Choroid plexus epithelial cell (primary cell): ENCODE results near the gene MMP25.
"Not testable (repeated sequence)": the region's sequence is repeated elsewhere in the genome, so short reads cannot be mapped to it uniquely, and the experiment has no call there.

Experiments
- DNase-seq: peaks from one replicate; pipeline ENCODE4 v3.0.0-alpha.2; 2010; ENCODE audit warnings: low read depth
- H3K4me3 ChIP-seq: 2 replicates; pipeline ENCODE4 v1.5.1; 2011; ENCODE audit warnings: low read depth, mild to moderate bottlenecking, control low read depth, low read length, moderate library complexity
- TF ChIP-seq, protein P1 (sequence below): conservative IDR thresholded peaks from 2 replicates; pipeline ENCODE4 v1.5.1; 2011; ENCODE audit warnings: low read depth, mild to moderate bottlenecking, control low read depth, inconsistent platforms, low read length, moderate library complexity

MMP25 gene

DNA sequence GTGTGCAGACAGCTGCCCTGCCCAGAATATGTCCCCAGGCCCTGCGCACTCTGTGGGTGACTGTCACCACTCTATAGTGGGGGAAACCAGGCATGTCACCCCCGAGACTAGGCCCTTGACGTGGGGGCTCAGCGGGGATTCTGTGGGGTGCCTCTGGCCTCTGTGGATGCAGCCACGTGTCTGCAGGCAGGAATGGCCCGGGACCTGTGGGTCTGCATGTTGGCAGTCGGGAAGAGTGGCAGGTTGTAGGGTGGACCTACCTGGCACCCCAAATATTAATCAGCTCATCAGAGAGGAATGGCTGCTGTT lies 20.0 kb downstream of the MMP25 start:
- no peak overlapping the region for H3K4me3 ChIP-seq
- TF ChIP-seq, protein P1, sequence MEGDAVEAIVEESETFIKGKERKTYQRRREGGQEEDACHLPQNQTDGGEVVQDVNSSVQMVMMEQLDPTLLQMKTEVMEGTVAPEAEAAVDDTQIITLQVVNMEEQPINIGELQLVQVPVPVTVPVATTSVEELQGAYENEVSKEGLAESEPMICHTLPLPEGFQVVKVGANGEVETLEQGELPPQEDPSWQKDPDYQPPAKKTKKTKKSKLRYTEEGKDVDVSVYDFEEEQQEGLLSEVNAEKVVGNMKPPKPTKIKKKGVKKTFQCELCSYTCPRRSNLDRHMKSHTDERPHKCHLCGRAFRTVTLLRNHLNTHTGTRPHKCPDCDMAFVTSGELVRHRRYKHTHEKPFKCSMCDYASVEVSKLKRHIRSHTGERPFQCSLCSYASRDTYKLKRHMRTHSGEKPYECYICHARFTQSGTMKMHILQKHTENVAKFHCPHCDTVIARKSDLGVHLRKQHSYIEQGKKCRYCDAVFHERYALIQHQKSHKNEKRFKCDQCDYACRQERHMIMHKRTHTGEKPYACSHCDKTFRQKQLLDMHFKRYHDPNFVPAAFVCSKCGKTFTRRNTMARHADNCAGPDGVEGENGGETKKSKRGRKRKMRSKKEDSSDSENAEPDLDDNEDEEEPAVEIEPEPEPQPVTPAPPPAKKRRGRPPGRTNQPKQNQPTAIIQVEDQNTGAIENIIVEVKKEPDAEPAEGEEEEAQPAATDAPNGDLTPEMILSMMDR = no peak
- DNase-seq = no peak

DNA sequence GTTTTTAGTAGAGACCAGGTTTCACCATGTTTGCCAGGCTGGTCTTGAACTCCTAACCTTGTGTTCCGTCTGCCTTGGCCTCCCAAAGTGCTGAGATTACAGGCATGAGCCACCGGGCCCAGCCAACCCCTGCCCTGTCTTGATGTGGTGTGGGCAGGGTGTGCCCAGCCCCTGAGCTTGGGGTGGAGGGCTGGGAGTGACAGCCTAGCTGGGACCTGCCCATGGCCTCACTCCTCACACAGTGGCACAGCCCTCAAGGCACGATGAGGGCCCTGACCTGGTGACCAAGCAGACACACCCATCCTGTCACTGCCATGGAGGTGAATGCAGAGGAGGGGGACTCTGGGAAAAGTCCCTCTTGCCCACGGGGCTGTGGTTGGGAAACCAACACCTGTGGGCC lies 22.1 kb downstream of the MMP25 start:
- no peak overlapping the region for H3K4me3 ChIP-seq
- TF ChIP-seq, protein P1 = no peak
- no peak for DNase-seq

DNA sequence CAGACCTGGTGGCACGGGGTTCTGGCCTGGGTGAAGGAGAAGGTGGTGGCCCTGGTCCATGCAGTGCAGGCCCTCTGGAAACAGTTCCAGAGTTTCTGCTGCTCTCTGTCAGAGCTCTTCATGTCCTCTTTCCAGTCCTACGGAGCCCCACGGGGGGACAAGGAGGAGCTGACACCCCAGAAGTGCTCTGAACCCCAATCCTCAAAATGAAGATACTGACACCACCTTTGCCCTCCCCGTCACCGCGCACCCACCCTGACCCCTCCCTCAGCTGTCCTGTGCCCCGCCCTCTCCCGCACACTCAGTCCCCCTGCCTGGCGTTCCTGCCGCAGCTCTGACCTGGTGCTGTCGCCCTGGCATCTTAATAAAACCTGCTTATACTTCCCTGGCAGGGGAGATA lies 22.8 kb downstream of the MMP25 start:
- not testable (repeated sequence) for H3K4me3 ChIP-seq, DNase-seq

DNA sequence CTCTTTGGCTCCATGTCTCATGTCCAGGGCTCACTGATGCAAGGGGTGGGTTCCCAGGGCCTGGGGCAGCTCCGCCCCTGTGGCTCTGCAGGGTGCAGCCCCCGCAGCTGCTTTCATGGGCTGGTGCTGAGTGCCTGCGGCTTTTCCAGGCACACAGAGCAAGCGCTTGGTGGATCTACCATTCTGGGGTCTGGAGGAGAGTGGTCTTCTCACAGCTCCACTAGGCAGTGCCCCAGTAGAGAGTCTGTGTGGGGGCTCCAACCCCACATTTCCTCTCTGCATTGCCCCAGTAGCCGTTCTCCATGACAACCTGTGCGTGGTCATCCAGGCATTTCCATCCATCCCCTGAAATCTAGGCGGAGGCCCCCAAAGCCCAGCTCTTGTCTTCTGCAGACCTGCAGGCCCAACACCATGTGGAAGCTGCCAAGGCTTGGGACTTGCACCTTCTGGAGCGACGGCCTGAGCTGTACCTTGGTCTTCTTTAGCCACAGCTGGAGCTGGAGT lies 24.3 kb downstream of the MMP25 start:
- TF ChIP-seq, protein P1 = no peak
- DNase-seq = no peak
- no peak overlapping the region for H3K4me3 ChIP-seq

DNA sequence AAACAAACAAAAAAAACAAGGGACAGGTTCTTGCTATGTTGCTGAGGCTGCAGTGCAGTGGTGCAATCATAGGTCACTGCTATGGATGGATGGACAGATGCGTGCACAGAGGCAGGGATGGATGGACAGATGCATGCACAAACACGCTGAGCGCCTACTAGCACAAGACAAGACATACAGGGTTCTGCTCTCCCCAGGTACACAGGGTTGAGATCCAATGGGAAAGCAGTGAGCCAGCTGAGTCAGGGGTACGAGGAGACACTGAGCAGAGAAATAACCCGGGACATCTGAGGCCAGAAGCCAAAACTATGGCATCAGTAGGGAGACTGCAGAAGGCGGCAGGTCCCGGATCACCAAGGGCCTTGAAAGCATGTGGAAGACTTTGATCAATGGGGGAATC lies 25.3 kb downstream of the MMP25 start:
- H3K4me3 ChIP-seq = no peak overlapping the region
- DNase-seq = no peak

DNA sequence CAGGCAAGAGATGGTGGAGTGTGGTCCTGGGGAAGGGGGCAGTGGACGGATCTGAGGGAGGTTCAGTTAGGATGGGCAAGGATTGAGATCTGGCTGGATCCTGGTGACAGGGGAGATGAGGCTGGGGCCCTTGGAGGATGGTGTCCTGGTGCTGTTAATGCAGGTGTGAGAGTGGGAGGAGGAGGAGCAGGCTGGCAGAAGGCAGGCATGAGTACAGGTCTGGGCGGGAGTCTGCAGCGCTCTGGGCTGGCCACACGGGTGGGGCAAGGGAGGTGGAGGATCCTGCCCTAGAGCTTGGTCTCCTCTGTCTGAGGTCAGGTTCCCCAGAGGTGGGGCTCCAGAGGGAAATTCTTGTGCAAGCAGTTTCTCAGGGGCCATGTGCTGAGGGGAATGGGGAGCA lies 25.8 kb downstream of the MMP25 start:
- H3K4me3 ChIP-seq, DNase-seq: not testable (repeated sequence)

More for the DNA sequence above, 25.3 kb downstream of the MMP25 start:
- TF ChIP-seq, protein P1 = no peak

DNA sequence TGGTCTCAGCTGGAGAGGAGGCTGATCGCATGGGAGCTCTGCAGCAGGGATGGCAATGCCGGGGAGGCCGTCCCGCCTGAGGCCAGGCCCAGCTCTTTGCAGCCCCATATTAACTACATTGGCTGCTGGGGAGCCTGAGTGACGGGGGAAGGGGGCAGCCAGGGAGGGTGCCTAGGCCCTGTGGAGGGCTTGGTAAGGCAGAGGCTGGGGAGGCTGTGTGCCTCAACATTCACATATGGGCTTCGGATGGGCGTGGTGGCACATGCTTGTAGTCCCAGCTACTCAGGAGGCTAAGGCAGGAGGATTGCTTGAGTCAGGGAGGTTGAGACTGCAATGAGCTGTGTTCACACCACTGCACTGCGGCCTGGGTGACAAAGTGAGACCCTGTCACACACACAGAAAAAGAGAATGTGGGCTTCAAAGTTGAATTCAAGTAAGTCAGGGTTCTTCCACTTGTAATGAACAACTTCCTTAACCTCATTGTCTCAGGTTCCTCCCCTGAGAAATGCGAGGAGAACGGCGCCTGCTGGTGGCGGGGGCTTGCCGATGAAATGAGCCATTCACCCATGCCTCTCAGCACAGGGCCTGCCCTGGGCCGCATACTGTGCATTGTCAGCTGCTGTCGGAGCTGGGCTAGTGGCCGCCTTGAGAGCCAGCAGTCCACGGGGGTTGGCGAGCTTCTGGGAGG lies 26.4 kb downstream of the MMP25 start:
- not testable (repeated sequence) for H3K4me3 ChIP-seq, DNase-seq

DNA sequence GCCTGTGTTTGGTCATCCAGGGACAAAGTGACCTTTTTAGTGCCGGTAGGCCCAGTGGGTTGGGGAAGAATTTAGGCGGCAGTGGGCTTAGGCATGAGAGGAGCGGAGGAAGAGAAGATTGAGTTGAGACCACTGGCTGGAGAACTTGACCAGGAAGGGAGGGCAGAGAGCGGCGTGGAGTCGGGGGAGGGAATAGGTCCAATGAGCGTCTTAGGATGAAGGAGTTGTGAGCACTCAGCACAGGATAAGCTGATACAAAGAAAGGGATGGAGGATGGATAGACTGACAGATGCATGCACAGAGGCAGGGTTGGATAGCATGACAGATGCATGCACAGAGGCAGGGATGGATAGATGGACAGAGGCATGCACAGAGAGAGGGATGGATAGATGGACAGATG lies 27.1 kb downstream of the MMP25 start:
- no peak overlapping the region for H3K4me3 ChIP-seq
- TF ChIP-seq, protein P1 = no peak
- no peak for DNase-seq

DNA sequence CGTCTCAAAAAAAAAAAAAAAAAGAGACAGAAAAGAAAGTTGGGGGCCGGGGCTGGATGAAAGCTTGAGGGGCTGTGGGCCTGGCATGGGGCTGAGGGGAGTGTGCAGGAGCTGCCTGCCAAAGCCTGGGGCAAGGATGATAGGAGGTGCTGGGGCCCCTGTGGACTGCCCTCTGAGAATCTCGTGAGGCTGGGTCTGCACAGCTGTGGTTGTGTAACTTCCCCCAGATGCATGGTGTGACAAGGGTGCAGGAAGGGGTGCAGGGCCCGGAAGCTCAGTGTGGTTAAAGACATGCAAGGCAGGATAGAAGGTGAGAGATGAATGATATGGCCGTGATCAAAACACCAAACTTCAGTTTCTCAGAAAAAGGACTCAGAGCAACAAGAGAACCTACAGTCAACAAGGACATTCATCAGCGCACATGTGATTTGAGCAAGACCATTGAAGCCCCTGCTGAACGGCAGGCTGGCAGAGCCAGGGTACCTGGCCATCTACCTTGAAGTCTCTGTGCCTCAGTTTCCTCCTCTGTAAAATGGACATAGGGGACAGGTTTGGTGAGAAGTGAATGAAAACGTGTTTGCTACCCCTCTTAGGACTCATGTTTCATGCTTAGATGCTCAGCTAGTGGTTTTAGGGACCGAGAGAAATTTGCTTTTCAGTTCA lies 28.6 kb downstream of the MMP25 start:
- DNase-seq = no peak
- TF ChIP-seq, protein P1 = no peak
- no peak overlapping the region for H3K4me3 ChIP-seq
